ENCODE data around the gene KIF12.
A peak's percentile ranks its signal among the peaks of the same experiment; 100 is the strongest.

The KIF12 gene

GRCh38 chr9:114056527-114056926, 42.6 kb downstream of the KIF12 start:
- Histone ChIP-seq H3K4me2 (peak overlapping the region; percentile 92), H3K4me1 (peaks cover 99% of the 10 kb centered on the region), H3K27ac (peak overlapping the region; percentile 98)

GRCh38 chr9:114055894-114056293, 43.2 kb downstream of the KIF12 start:
- Histone ChIP-seq H3K36me3 (peaks cover 28% of the 10 kb centered on the region), H3K4me2 (peak overlapping the region; percentile 92), H3K9me3 (no peaks in the 10 kb centered on the region; the same call in 1 of the 2 replicates), H3K27me3 (no peaks in the 10 kb centered on the region), H3K4me1 (peaks cover 99% of the 10 kb centered on the region), H3K9ac (peak overlapping the region; percentile 79), H3K4me3 (peak overlapping the region; percentile 50), H3K27ac (peak overlapping the region; percentile 98), H4K20me1 (no peaks in the 10 kb centered on the region)
- no peak for TF ChIP-seq Cebpa-rat (IDR thresholded peaks at IDR 0.05)

More at GRCh38 chr9:114056527-114056926, 42.6 kb downstream of the KIF12 start:
- no peak for TF ChIP-seq Cebpa-rat (IDR thresholded peaks at IDR 0.05)
- no peaks in the 10 kb centered on the region; the same call in 1 of the 2 replicates for H3K9me3 ChIP-seq
- H3K4me3 ChIP-seq: peak overlapping the region; percentile 50
- peaks cover 21% of the 10 kb centered on the region for H3K36me3 ChIP-seq
- H3K27me3 ChIP-seq: no peaks in the 10 kb centered on the region
- no peaks in the 10 kb centered on the region for H4K20me1 ChIP-seq
- H3K9ac ChIP-seq: peak overlapping the region; percentile 79

- no peaks in the 10 kb centered on the region for H3K27me3 ChIP-seq
- TF ChIP-seq Cebpa-rat (IDR thresholded peaks at IDR 0.05): no peak
- peaks cover 98% of the 10 kb centered on the region for H3K4me1 ChIP-seq
- H4K20me1 ChIP-seq: no peaks in the 10 kb centered on the region
- H3K27ac ChIP-seq: peak overlapping the region; percentile 98
- peak overlapping the region; percentile 79 for H3K9ac ChIP-seq
- H3K4me2 ChIP-seq: peak overlapping the region; percentile 92
- peak overlapping the region; percentile 50 for H3K4me3 ChIP-seq
- H3K9me3 ChIP-seq: no peaks in the 10 kb centered on the region; the same call in 1 of the 2 replicates
- H3K36me3 ChIP-seq: peaks cover 36% of the 10 kb centered on the region
These were observed 44.0 kb downstream of the KIF12 start for GRCh38 chr9:114055061-114055460.

- H3K36me3 ChIP-seq: peaks cover 44% of the 10 kb centered on the region
- H3K27me3 ChIP-seq: no peaks in the 10 kb centered on the region
- no peak for TF ChIP-seq Cebpa-rat (IDR thresholded peaks at IDR 0.05)
- H4K20me1 ChIP-seq: no peaks in the 10 kb centered on the region
- peak overlapping the region; percentile 92 for H3K4me2 ChIP-seq
- H3K4me1 ChIP-seq: peaks cover 90% of the 10 kb centered on the region
- no peak overlapping the region for H3K4me3 ChIP-seq
- no peaks in the 10 kb centered on the region; the same call in 1 of the 2 replicates for H3K9me3 ChIP-seq
- H3K27ac ChIP-seq: peak overlapping the region; percentile 98
- H3K9ac ChIP-seq: peak overlapping the region; percentile 45; the same call in 1 of the 2 replicates
These were observed 44.9 kb downstream of the KIF12 start for GRCh38 chr9:114054191-114054690.

GRCh38 chr9:114053246-114054005, 45.7 kb downstream of the KIF12 start:
- H3K4me1 ChIP-seq: peaks cover 82% of the 10 kb centered on the region
- no peaks in the 10 kb centered on the region; the same call in 1 of the 2 replicates for H3K9me3 ChIP-seq
- peak overlapping the region; percentile 92 for H3K4me2 ChIP-seq
- no peak for TF ChIP-seq Cebpa-rat (IDR thresholded peaks at IDR 0.05)
- no peak overlapping the region; the same call in 1 of the 2 replicates for H3K9ac ChIP-seq
- H3K27me3 ChIP-seq: no peaks in the 10 kb centered on the region
- peak overlapping the region; percentile 98 for H3K27ac ChIP-seq
- no peak overlapping the region for H3K4me3 ChIP-seq
- H3K36me3 ChIP-seq: peaks cover 52% of the 10 kb centered on the region
- H4K20me1 ChIP-seq: no peaks in the 10 kb centered on the region

GRCh38 chr9:114051706-114052105, 47.4 kb downstream of the KIF12 start:
- Histone ChIP-seq H3K9me3 (no peaks in the 10 kb centered on the region; the same call in 1 of the 2 replicates), H3K9ac (no peak overlapping the region), H3K27me3 (no peaks in the 10 kb centered on the region), H3K4me2 (peak overlapping the region; percentile 92), H3K27ac (peak overlapping the region; percentile 71), H3K4me3 (no peak overlapping the region), H4K20me1 (no peaks in the 10 kb centered on the region), H3K36me3 (peaks cover 60% of the 10 kb centered on the region), H3K4me1 (peaks cover 75% of the 10 kb centered on the region)
- TF ChIP-seq Cebpa-rat (IDR thresholded peaks at IDR 0.05): no peak

GRCh38 chr9:114051281-114051680, 47.8 kb downstream of the KIF12 start:
- H4K20me1 ChIP-seq: no peaks in the 10 kb centered on the region
- H3K4me2 ChIP-seq: peak overlapping the region; percentile 92
- no peak for TF ChIP-seq Cebpa-rat (IDR thresholded peaks at IDR 0.05)
- peak overlapping the region; percentile 71 for H3K27ac ChIP-seq
- H3K9me3 ChIP-seq: no peaks in the 10 kb centered on the region; the same call in 1 of the 2 replicates
- peaks cover 60% of the 10 kb centered on the region for H3K36me3 ChIP-seq
- no peak overlapping the region for H3K4me3 ChIP-seq
- no peak overlapping the region for H3K9ac ChIP-seq
- peaks cover 71% of the 10 kb centered on the region for H3K4me1 ChIP-seq
- H3K27me3 ChIP-seq: no peaks in the 10 kb centered on the region

- Histone ChIP-seq H3K27ac (peak overlapping the region; percentile 71), H3K9ac (no peak overlapping the region), H4K20me1 (no peaks in the 10 kb centered on the region), H3K4me1 (peaks cover 64% of the 10 kb centered on the region), H3K4me3 (no peak overlapping the region), H3K27me3 (no peaks in the 10 kb centered on the region), H3K9me3 (no peaks in the 10 kb centered on the region; the same call in 1 of the 2 replicates), H3K4me2 (peak overlapping the region; percentile 92; the same call in 1 of the 2 replicates), H3K36me3 (peaks cover 61% of the 10 kb centered on the region)
- no peak for TF ChIP-seq Cebpa-rat (IDR thresholded peaks at IDR 0.05)
These were observed 48.4 kb downstream of the KIF12 start for GRCh38 chr9:114050646-114051045.

GRCh38 chr9:114050226-114050568, 48.9 kb downstream of the KIF12 start:
- peaks cover 65% of the 10 kb centered on the region for H3K36me3 ChIP-seq
- no peak for TF ChIP-seq Cebpa-rat (IDR thresholded peaks at IDR 0.05)
- peaks cover 60% of the 10 kb centered on the region for H3K4me1 ChIP-seq
- no peak overlapping the region for H3K4me3 ChIP-seq
- no peaks in the 10 kb centered on the region; the same call in 1 of the 2 replicates for H3K9me3 ChIP-seq
- H3K27ac ChIP-seq: peak overlapping the region; percentile 71
- no peaks in the 10 kb centered on the region for H3K27me3 ChIP-seq
- H3K4me2 ChIP-seq: no peak overlapping the region
- H4K20me1 ChIP-seq: no peaks in the 10 kb centered on the region
- H3K9ac ChIP-seq: no peak overlapping the region
